SK-N-SH treated with all-trans-retinoic acid at 6 μM for 48 hours (cell line): ENCODE measurements around the gene PFKP.

Experiments
- ATAC-seq: fragments of 200-7000 bp; cut with Tn5 transposase; 3 replicates; pipeline ENCODE4 v1.9.1; 2020; ENCODE audit warnings: mild to moderate bottlenecking, moderate library complexity
- ARNTL ChIP-seq: fragments of 450-650 bp; formaldehyde crosslinking; IDR thresholded peaks from 2 replicates; pipeline ENCODE4 v1.5.0; 2020; ENCODE audit warnings: low read depth, mild to moderate bottlenecking, moderate library complexity, borderline replicate concordance
- BACH2 ChIP-seq: fragments of 250-450 bp; sonication (Bioruptor Pico); IDR thresholded peaks from 2 replicates; pipeline ENCODE4 v1.9.0; 2021; ENCODE audit warnings: mild to moderate bottlenecking, borderline replicate concordance
- CSDC2 ChIP-seq: fragments of 250-450 bp; sonication (Bioruptor Pico); IDR thresholded peaks from 2 replicates; pipeline ENCODE4 v1.5.0; 2020; ENCODE audit warnings: mild to moderate bottlenecking, moderate library complexity
- ESRRG ChIP-seq: fragments of 250-450 bp; sonication (Bioruptor Pico); IDR thresholded peaks from 2 replicates; pipeline ENCODE4 v1.6.1; 2021; ENCODE audit warnings: mild to moderate bottlenecking
- GLIS3 ChIP-seq: fragments of 250-450 bp; sonication (Bioruptor Pico); IDR thresholded peaks from 2 replicates; pipeline ENCODE4 v1.5.0; 2020; ENCODE audit warnings: mild to moderate bottlenecking, moderate library complexity
- ISL1 ChIP-seq: fragments of 250-450 bp; sonication (Bioruptor Pico); IDR thresholded peaks from 2 replicates; pipeline ENCODE4 v2.1.2; 2022; ENCODE audit warnings: mild to moderate bottlenecking, moderate library complexity
- OSR1 ChIP-seq: fragments of 250-450 bp; sonication (Bioruptor Pico); IDR thresholded peaks from 2 replicates; pipeline ENCODE4 v1.8.0; 2022; ENCODE audit warnings: moderate library complexity, mild to moderate bottlenecking, inconsistent platforms
- PPARA ChIP-seq: fragments of 250-450 bp; sonication (Bioruptor Pico); IDR thresholded peaks from 2 replicates; pipeline ENCODE4 v1.5.0; 2020; ENCODE audit warnings: mild to moderate bottlenecking, borderline replicate concordance
- SNAI2 ChIP-seq: fragments of 250-450 bp; sonication (Bioruptor Pico); IDR thresholded peaks from 2 replicates; pipeline ENCODE4 v1.5.0; 2020; ENCODE audit warnings: mild to moderate bottlenecking, moderate library complexity
- TCF4 ChIP-seq: fragments of 250-450 bp; sonication (Bioruptor Pico); IDR thresholded peaks from 2 replicates; pipeline ENCODE4 v1.8.0; 2021; ENCODE audit warnings: mild to moderate bottlenecking, moderate library complexity, borderline replicate concordance
- ZC3H10 ChIP-seq: fragments of 250-450 bp; sonication (Bioruptor Pico); IDR thresholded peaks from 2 replicates; pipeline ENCODE4 v1.5.1; 2021; ENCODE audit warnings: mild to moderate bottlenecking, moderate library complexity
- ZFP3 ChIP-seq: fragments of 250-450 bp; sonication (Bioruptor Pico); IDR thresholded peaks from 2 replicates; pipeline ENCODE4 v1.5.0; 2020; ENCODE audit warnings: mild to moderate bottlenecking, moderate library complexity
- ZFP30 ChIP-seq: fragments of 450-650 bp; formaldehyde crosslinking; IDR thresholded peaks from 2 replicates; pipeline ENCODE4 v1.5.0; 2022; ENCODE audit warnings: mild to moderate bottlenecking, moderate library complexity
- ZNF565 ChIP-seq: fragments of 450-650 bp; formaldehyde crosslinking; conservative IDR thresholded peaks from 2 replicates; pipeline ENCODE4 v1.5.0; 2020; ENCODE audit warnings: low read depth, mild to moderate bottlenecking, moderate library complexity
- ZNF70 ChIP-seq: fragments of 450-650 bp; formaldehyde crosslinking; IDR thresholded peaks from 2 replicates; pipeline ENCODE4 v1.5.0; 2020; ENCODE audit warnings: mild to moderate bottlenecking, moderate library complexity
- ZNF8 ChIP-seq: fragments of 450-650 bp; formaldehyde crosslinking; IDR thresholded peaks from 2 replicates; pipeline ENCODE4 v1.5.0; 2020; ENCODE audit warnings: mild to moderate bottlenecking, moderate library complexity
- TF ChIP-seq, protein P1 (sequence below): fragments of 250-450 bp; sonication (Bioruptor Pico); IDR thresholded peaks from 2 replicates; pipeline ENCODE4 v1.5.0; 2020; ENCODE audit warnings: mild to moderate bottlenecking, moderate library complexity
- TF ChIP-seq, protein P2 (sequence below): fragments of 250-450 bp; sonication (Bioruptor Pico); IDR thresholded peaks from 2 replicates; pipeline ENCODE4 v1.5.1; 2021; ENCODE audit warnings: mild to moderate bottlenecking, moderate library complexity
- TF ChIP-seq, protein P3 (sequence below): fragments of 250-450 bp; sonication (Bioruptor Pico); IDR thresholded peaks from 2 replicates; pipeline ENCODE4 v1.5.1; 2020; ENCODE audit warnings: low read depth, mild to moderate bottlenecking, moderate library complexity
- TF ChIP-seq, protein P4 (sequence below): fragments of 250-450 bp; sonication (Bioruptor Pico); IDR thresholded peaks from 2 replicates; pipeline ENCODE4 v1.8.0; 2021; ENCODE audit warnings: low read depth, mild to moderate bottlenecking, moderate library complexity, borderline replicate concordance

Gene PFKP

DNA sequence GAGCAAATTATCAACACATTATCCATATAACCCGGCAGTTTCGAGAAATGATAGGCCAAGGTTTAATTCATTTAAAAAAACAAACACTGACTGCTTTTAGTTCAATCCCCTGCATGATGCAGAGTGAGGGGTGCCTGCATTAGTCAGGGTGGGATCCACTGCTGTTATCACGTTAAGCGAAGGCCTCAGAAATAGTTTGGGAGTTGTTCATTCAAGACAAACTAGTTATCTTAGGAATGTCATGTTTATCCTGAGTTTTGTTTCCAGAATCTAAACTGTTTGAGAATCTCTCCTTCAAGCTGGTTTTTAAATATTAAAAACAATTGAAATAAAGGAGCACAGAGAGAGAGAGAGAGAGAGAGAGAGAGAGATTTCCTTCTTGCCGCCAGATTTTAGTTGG, 36.6 kb upstream of the PFKP start:
- TF ChIP-seq ZNF565 (CRISPR knock-in tag) = no peak
- TF ChIP-seq PPARA (CRISPR knock-in tag) = no peak
- TF ChIP-seq OSR1 = no peak
- TF ChIP-seq, protein P1, sequence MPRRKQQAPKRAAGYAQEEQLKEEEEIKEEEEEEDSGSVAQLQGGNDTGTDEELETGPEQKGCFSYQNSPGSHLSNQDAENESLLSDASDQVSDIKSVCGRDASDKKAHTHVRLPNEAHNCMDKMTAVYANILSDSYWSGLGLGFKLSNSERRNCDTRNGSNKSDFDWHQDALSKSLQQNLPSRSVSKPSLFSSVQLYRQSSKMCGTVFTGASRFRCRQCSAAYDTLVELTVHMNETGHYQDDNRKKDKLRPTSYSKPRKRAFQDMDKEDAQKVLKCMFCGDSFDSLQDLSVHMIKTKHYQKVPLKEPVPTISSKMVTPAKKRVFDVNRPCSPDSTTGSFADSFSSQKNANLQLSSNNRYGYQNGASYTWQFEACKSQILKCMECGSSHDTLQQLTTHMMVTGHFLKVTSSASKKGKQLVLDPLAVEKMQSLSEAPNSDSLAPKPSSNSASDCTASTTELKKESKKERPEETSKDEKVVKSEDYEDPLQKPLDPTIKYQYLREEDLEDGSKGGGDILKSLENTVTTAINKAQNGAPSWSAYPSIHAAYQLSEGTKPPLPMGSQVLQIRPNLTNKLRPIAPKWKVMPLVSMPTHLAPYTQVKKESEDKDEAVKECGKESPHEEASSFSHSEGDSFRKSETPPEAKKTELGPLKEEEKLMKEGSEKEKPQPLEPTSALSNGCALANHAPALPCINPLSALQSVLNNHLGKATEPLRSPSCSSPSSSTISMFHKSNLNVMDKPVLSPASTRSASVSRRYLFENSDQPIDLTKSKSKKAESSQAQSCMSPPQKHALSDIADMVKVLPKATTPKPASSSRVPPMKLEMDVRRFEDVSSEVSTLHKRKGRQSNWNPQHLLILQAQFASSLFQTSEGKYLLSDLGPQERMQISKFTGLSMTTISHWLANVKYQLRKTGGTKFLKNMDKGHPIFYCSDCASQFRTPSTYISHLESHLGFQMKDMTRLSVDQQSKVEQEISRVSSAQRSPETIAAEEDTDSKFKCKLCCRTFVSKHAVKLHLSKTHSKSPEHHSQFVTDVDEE (CRISPR knock-in tag) = no peak
- no peak for TF ChIP-seq ARNTL (CRISPR knock-in tag)
- TF ChIP-seq TCF4 = no peak
- TF ChIP-seq GLIS3 (CRISPR knock-in tag) = no peak
- no peak for TF ChIP-seq ZFP30 (CRISPR knock-in tag)
- no peak for TF ChIP-seq ZC3H10
- no peak for TF ChIP-seq SNAI2 (CRISPR knock-in tag)
- TF ChIP-seq, protein P2, sequence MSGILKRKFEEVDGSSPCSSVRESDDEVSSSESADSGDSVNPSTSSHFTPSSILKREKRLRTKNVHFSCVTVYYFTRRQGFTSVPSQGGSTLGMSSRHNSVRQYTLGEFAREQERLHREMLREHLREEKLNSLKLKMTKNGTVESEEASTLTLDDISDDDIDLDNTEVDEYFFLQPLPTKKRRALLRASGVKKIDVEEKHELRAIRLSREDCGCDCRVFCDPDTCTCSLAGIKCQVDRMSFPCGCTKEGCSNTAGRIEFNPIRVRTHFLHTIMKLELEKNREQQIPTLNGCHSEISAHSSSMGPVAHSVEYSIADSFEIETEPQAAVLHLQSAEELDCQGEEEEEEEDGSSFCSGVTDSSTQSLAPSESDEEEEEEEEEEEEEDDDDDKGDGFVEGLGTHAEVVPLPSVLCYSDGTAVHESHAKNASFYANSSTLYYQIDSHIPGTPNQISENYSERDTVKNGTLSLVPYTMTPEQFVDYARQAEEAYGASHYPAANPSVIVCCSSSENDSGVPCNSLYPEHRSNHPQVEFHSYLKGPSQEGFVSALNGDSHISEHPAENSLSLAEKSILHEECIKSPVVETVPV (CRISPR knock-in tag) = no peak
- no peak for TF ChIP-seq BACH2 (CRISPR knock-in tag)
- TF ChIP-seq ISL1 = no peak
- TF ChIP-seq ZNF8 (CRISPR knock-in tag) = no peak
- TF ChIP-seq, protein P3, sequence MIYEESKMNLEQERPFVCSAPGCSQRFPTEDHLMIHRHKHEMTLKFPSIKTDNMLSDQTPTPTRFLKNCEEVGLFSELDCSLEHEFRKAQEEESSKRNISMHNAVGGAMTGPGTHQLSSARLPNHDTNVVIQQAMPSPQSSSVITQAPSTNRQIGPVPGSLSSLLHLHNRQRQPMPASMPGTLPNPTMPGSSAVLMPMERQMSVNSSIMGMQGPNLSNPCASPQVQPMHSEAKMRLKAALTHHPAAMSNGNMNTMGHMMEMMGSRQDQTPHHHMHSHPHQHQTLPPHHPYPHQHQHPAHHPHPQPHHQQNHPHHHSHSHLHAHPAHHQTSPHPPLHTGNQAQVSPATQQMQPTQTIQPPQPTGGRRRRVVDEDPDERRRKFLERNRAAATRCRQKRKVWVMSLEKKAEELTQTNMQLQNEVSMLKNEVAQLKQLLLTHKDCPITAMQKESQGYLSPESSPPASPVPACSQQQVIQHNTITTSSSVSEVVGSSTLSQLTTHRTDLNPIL (CRISPR knock-in tag) = no peak
- no peak for TF ChIP-seq ZNF70 (CRISPR knock-in tag)
- ATAC-seq = no peak

DNA sequence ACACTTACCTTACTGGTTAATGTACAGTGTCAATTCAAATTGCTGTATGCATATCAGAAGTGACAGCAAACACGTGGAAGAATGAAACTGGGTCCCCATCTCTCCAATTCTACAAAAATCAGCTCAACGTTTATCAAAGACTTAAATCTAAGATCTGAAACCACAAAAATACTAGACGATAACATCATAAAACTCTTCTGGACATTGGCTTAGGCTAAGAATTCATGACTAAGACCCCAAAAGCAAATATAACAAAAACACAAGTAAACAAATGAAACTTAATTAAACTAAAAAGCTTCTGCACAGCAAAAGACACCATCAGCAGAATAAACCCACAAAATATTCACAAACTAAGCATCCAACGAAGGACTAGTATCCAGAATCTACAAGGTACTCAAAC, 35.9 kb upstream of the PFKP start:
- TF ChIP-seq GLIS3 (CRISPR knock-in tag) (no peak), PPARA (CRISPR knock-in tag) (no peak), ZC3H10 (no peak), ZNF565 (CRISPR knock-in tag) (no peak), ESRRG (CRISPR knock-in tag) (no peak), SNAI2 (CRISPR knock-in tag) (no peak), ARNTL (CRISPR knock-in tag) (no peak), ZFP30 (CRISPR knock-in tag) (no peak), ISL1 (no peak), ZNF8 (CRISPR knock-in tag) (no peak), BACH2 (CRISPR knock-in tag) (no peak), TCF4 (no peak), ZFP3 (CRISPR knock-in tag) (no peak), CSDC2 (no peak), OSR1 (no peak)
- TF ChIP-seq, protein P1 (CRISPR knock-in tag) = no peak
- TF ChIP-seq, protein P4, sequence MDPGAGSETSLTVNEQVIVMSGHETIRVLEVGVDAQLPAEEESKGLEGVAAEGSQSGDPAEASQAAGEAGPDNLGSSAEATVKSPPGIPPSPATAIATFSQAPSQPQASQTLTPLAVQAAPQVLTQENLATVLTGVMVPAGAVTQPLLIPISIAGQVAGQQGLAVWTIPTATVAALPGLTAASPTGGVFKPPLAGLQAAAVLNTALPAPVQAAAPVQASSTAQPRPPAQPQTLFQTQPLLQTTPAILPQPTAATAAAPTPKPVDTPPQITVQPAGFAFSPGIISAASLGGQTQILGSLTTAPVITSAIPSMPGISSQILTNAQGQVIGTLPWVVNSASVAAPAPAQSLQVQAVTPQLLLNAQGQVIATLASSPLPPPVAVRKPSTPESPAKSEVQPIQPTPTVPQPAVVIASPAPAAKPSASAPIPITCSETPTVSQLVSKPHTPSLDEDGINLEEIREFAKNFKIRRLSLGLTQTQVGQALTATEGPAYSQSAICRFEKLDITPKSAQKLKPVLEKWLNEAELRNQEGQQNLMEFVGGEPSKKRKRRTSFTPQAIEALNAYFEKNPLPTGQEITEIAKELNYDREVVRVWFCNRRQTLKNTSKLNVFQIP = no peak
- TF ChIP-seq, protein P2 (CRISPR knock-in tag) = no peak
- no peak for ATAC-seq
